Measurements from ENCODE around the gene PPP2R3B. TPM values are rescaled to one million over a fixed set of nuclear protein-coding genes. Genes with fewer than 3 reads are reported as not detected.
A peak's percentile ranks its signal among the peaks of the same experiment; 100 is the strongest.

The PPP2R3B gene
- total and polyA plus RNA-seq, 2 of the 13 experiments (the other 11 are each of a cell fraction or from before 2014, with no cell fraction given) = 17.0 to 21.4 TPM

- TF ChIP-seq IKZF1 (IDR thresholded peaks at IDR 0.05) = no peak
- TF ChIP-seq PBX2 (CRISPR knock-in tag; IDR thresholded peaks at IDR 0.05) = no peak
- TF ChIP-seq KLF9 (CRISPR knock-in tag; IDR thresholded peaks at IDR 0.05; ENCODE audit: low read depth) = no peak
- TF ChIP-seq HES4 (CRISPR knock-in tag; IDR thresholded peaks at IDR 0.05; ENCODE audit: borderline replicate concordance) = no peak
- TF ChIP-seq SRSF4 (IDR thresholded peaks at IDR 0.05; ENCODE audit: low read depth, low read length, poor library complexity, severe bottlenecking) = no peak
- TF ChIP-seq ELF1 (CRISPR knock-in tag; IDR thresholded peaks at IDR 0.05) = no peak
- no peak for TF ChIP-seq HDAC2 (CRISPR knock-in tag; IDR thresholded peaks at IDR 0.05)
- no peak for TF ChIP-seq PREB (CRISPR knock-in tag; IDR thresholded peaks at IDR 0.05)
- TF ChIP-seq MAFF (IDR thresholded peaks at IDR 0.05; ENCODE audit: low read depth, low read length) = no peak
- no peak for TF ChIP-seq HDAC1 (CRISPR knock-in tag; IDR thresholded peaks at IDR 0.05)
- TF ChIP-seq ZNF253 (CRISPR knock-in tag; IDR thresholded peaks at IDR 0.05; ENCODE audit: borderline replicate concordance) = no peak
- TF ChIP-seq JUNB (CRISPR knock-in tag; IDR thresholded peaks at IDR 0.05; ENCODE audit: borderline replicate concordance) = no peak
- TF ChIP-seq ZNF17 (CRISPR knock-in tag; IDR thresholded peaks at IDR 0.05) = no peak
- TF ChIP-seq ZNF460 (CRISPR knock-in tag; IDR thresholded peaks at IDR 0.05; ENCODE audit: borderline replicate concordance) = no peak
- no peak for TF ChIP-seq ZNF234 (CRISPR knock-in tag; conservative IDR thresholded peaks at IDR 0.05)
- TF ChIP-seq ZNF646 (CRISPR knock-in tag; IDR thresholded peaks at IDR 0.05) = no peak
- no peak for TF ChIP-seq ZNF747 (CRISPR knock-in tag; IDR thresholded peaks at IDR 0.05; ENCODE audit: borderline replicate concordance)
- TF ChIP-seq TAF1 (CRISPR knock-in tag; IDR thresholded peaks at IDR 0.05) = peak; percentile 32; the same call in 1 of the 2 replicates
- TF ChIP-seq ELF3 (CRISPR knock-in tag; IDR thresholded peaks at IDR 0.05) = no peak
- TF ChIP-seq MIXL1 (CRISPR knock-in tag; IDR thresholded peaks at IDR 0.05) = no peak
- TF ChIP-seq TRIM24 (CRISPR knock-in tag; IDR thresholded peaks at IDR 0.05) = no peak
- no peak for TF ChIP-seq ZFP41 (CRISPR knock-in tag; IDR thresholded peaks at IDR 0.05; ENCODE audit: borderline replicate concordance)
- no peak for TF ChIP-seq FLYWCH1 (CRISPR knock-in tag; IDR thresholded peaks at IDR 0.05)
These were observed 68.5 kb downstream of the PPP2R3B start (continued) for GRCh38 chrX:318068-318738.

Data from HepG2 (cell line).